ENCODE data around the gene MAD1L1.

DNA sequence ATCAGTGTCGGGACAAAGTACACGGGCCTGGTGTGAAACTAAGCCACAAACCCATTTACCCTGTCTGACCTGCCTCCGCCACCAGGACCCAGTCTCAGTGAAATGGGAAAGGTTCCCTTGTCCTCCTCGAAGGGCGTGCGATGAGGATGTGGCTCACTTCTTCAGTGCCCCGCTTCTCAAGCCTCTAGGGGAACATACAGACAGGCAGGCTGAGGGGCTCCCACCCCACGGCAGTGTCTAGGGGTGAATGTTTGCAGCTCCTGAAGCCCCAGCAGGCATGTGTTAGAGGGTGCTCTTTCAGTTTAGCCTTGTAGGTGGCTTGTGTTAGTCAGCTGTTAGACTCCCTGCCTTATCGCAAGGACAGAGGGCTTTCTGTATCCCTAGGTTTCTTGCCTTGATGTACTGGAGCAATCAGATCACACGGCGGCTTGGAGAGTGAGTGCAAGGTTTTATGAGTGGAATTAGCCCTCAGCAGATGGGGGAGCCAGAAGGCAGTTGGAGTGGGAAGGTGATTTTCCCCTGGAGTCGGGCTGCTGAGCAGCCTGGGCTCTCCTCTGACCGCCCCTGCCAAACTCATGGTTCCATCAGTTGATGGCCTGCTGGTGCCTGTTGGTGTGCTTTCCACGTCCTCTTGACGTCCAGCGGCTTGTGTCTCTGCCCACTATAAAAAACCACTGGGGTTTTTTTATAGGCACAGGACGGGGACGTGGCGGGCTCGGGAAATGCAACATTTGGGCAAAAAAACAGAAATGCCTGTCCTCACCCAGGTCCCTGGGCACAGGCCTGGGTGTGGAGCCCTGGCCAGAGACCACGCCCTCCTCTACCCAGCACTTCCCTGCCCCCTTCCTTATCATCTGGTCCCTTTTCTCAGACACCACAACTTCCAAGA, 10.0 kb upstream of the MAD1L1 start:
- TF ChIP-seq EZH2phosphoT487 (IDR thresholded peaks at IDR 0.05; ENCODE audit: insufficient read depth, low read depth), result no peak
- TF ChIP-seq EZH2 (IDR thresholded peaks at IDR 0.05; ENCODE audit: insufficient read depth, poor library complexity, severe bottlenecking), result no peak
